ENCODE measurements around the gene KLHL13.

GRCh38 chrX:118049713-118050112 lies 66.9 kb downstream of the KLHL13 start:
- TF ChIP-seq EP300 (IDR thresholded peaks at IDR 0.05; ENCODE audit: borderline replicate concordance in 1 of 2, control insufficient read depth in 1 of 2, low read depth in 2 of 2, low read length in 2 of 2) = no peak
- TF ChIP-seq BCL3 (IDR thresholded peaks at IDR 0.05; ENCODE audit: borderline replicate concordance, insufficient read depth, low read depth, low read length, poor library complexity, severe bottlenecking) = no peak
- no peak for TF ChIP-seq RCOR1 (conservative IDR thresholded peaks at IDR 0.05; ENCODE audit: low read depth, low read length)

Data from GM12878 (cell line).